HG03565 (cell line): ENCODE measurements around the gene SGSM1.

Experiments
- ATAC-seq: cut with Tn5 transposase; IDR thresholded peaks from one replicate; pipeline ENCODE4 v1.9.1; 2021; ENCODE audit warnings: mild to moderate bottlenecking, moderate library complexity; ENCODE audit not compliant: unreplicated experiment

Gene SGSM1

DNA sequence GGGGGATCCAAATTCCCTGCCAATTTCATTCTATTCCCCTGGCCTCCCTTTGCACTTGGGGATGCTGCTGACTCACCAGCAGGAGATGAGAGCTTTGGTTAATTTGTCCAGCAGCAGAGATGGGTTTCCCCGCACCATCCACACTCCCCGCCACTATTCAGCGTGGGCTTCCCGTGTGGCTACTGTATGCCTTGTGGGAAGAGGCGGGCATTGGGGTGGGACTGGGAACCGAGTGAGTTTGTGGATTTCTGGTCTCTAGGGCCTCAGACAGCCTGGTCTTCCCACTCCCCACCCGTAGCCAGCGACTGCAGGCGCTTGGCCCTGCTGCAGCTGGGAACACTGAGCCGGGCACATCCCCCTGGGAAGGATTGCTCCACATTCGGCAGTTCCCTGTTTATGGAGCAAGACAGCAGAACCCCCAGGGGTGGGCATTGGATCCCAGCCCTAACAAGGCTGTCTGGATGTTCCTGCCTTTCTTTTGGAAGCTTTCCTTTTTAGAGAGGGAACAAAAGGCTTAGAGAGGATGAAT, 169.9 kb downstream of the SGSM1 start:
- ATAC-seq, result no peak

DNA sequence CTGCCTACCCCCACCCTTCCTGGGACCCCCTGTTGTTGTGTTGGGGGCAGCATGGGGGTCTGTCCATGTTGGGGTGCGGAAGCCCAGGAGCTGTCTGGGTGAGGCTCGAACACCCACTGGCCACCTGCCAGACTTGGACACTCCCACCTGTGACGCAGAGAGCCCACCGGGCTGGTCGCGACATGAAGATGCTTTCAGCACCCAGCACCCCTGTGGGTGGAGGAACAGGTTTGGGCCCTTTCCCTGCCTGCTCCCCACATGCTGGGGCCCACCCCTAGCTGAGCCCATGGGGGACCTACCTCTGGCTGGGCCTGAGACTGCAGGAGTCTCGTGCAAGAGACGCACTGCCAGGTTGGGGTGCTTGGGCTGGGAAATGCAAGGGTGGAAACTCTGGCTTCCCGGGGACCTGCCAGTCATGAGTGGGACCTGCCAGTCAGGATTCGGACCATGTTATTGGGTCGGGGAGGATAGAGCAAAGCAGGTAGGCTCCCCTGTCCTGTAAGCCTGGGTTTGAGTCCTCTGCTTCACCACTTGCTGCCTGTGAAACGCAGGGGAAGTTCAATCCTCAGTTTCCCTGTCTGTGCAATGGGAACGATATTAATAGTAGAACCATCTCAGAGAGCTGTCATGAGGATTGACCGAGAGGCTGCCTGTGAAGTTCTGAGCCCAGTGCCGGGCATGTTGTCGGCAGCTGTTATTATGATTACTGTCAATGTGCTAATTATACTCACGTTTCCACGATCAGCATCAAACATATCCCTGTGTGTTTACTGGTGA, 170.6 kb downstream of the SGSM1 start:
- no peak for ATAC-seq
